ENCODE data around the gene HOXD8.

Gene HOXD8

GRCh38 chr2:176117162-176117822 is 12.2 kb upstream of the HOXD8 start:
- DNase-seq, result no peak

- no peak for DNase-seq
Observed at GRCh38 chr2:176117823-176118371, 11.6 kb upstream of the HOXD8 start.

GRCh38 chr2:176118601-176119339 is 10.7 kb upstream of the HOXD8 start:
- no peak for DNase-seq

GRCh38 chr2:176120364-176121189 is 8.9 kb upstream of the HOXD8 start:
- no peak for DNase-seq

GRCh38 chr2:176121190-176122051 is 8.1 kb upstream of the HOXD8 start:
- no peak for DNase-seq

- DNase-seq, result no peak
Observed at GRCh38 chr2:176122052-176122682, 7.3 kb upstream of the HOXD8 start.

GRCh38 chr2:176122683-176123410 is 6.7 kb upstream of the HOXD8 start, which contains the start of gene HOXD9:
Gene HOXD9 (plus strand): TSS chr2:176122719. CDS start chr2:176122769, 50 bp downstream.
- DNase-seq, result no peak

- DNase-seq, result no peak
Observed at GRCh38 chr2:176123411-176124109, 5.9 kb upstream of the HOXD8 start.

GRCh38 chr2:176124110-176124946 is 5.2 kb upstream of the HOXD8 start:
- no peak for DNase-seq

- no peak for DNase-seq
Observed at GRCh38 chr2:176124947-176125771, 4.3 kb upstream of the HOXD8 start.

- DNase-seq, result no peak
Observed at GRCh38 chr2:176125772-176126054, 3.8 kb upstream of the HOXD8 start.

- peak; percentile 28 to 56 (median 40) for DNase-seq
Observed at GRCh38 chr2:176126929-176127773, 2.4 kb upstream of the HOXD8 start.

GRCh38 chr2:176127774-176128072 is 1.8 kb upstream of the HOXD8 start:
- no peak for DNase-seq

- no peak for DNase-seq
Observed at GRCh38 chr2:176128172-176128981, 1.1 kb upstream of the HOXD8 start.

GRCh38 chr2:176129813-176130146 is 275 bp downstream of the HOXD8 start:
- no peak for DNase-seq

GRCh38 chr2:176130147-176130956 is 847 bp downstream of the HOXD8 start:
- DNase-seq, result no peak

Measured in activated naive CD4-positive, alpha-beta T cell (primary cell).